GM13976 (cell line): ENCODE measurements around the gene BABAM2.

Experiments
- DNase-seq: peaks from one replicate; pipeline ENCODE4 v3.0.0; 2012; ENCODE audit warnings: low spot score
- in situ Hi-C: fragments of 300-500 bp; cut with MboI; formaldehyde crosslinking; loops from one replicate; pipeline ENCODE4 v1.12.0; 2022; ENCODE audit warnings: low sequenced_read_pairs, mixed read lengths, inconsistent platforms; ENCODE audit not compliant: unreplicated experiment
- TF ChIP-seq, protein P1 (sequence below): IDR thresholded peaks from 2 replicates; pipeline ENCODE4 v1.5.1; 2012; ENCODE audit warnings: borderline replicate concordance, mild to moderate bottlenecking; ENCODE audit not compliant: insufficient read depth; ENCODE audit errors: extremely low read depth, missing control alignments, control extremely low read depth

Gene BABAM2

DNA sequence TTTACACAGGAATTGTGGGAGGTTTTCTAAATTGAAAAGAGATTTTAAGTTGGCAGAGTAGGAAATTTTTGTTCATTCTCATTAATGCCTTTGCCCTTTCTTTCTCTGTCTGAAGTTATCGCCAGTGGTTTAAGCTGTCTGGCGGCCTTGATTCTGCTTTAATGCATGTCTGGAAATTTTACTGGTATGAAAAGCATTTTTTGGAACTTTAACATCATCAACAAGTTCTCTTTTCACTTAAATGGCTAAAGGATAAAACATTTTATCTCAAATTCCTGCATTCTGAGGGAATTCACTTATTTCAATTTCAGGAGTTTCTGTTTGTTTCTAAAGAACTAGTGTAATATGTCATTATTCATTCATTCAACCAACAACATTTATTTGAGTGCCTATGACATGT lies 268.3 kb downstream of the BABAM2 start:
- in situ Hi-C loops: no loop called here
- TF ChIP-seq, protein P1, sequence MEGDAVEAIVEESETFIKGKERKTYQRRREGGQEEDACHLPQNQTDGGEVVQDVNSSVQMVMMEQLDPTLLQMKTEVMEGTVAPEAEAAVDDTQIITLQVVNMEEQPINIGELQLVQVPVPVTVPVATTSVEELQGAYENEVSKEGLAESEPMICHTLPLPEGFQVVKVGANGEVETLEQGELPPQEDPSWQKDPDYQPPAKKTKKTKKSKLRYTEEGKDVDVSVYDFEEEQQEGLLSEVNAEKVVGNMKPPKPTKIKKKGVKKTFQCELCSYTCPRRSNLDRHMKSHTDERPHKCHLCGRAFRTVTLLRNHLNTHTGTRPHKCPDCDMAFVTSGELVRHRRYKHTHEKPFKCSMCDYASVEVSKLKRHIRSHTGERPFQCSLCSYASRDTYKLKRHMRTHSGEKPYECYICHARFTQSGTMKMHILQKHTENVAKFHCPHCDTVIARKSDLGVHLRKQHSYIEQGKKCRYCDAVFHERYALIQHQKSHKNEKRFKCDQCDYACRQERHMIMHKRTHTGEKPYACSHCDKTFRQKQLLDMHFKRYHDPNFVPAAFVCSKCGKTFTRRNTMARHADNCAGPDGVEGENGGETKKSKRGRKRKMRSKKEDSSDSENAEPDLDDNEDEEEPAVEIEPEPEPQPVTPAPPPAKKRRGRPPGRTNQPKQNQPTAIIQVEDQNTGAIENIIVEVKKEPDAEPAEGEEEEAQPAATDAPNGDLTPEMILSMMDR: no peak
- no peak for DNase-seq

DNA sequence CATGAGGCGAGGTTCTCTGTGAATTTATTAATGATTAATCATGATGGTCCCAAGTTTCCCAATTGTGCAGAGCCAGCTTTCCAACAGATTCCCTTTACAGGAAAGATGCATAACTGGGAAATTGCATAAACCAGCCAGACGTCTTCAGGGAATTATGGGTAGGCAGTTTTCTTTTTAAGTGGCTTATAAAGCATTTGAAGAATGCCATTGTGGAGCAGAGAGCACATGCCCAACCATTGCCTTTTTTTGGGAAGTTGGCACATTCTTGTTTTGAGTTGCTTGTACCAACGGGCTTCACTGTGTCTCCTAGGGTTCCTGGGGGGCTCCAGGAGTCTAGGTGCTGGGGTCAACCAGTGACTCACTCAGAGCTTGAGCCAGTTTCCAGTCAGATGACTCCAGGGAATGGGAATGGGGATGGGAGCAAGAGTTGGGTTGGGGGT lies 270.5 kb downstream of the BABAM2 start:
- no peak for DNase-seq
- TF ChIP-seq, protein P1: no peak
- in situ Hi-C loops: no loop called here

DNA sequence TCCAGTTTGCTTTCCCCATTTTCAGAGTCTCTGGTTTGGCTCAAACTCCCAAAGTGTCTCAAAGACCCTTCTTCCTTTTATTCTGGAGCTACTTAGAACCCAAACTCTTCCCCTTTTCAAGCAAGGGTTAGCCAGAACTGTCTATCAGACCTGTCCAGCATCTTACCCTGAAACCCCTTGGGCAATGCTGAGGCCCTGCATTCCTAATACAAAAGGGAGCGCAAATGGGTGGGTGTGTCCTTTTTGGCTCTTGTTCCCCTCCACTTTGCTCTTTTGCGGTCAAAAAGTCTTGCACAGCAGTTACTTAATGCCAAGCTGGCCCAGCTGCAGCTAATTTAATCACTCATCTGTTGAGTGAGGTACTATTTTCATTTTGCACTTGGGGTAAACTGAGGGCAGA lies 270.9 kb downstream of the BABAM2 start:
- in situ Hi-C loops: no loop called here

DNA sequence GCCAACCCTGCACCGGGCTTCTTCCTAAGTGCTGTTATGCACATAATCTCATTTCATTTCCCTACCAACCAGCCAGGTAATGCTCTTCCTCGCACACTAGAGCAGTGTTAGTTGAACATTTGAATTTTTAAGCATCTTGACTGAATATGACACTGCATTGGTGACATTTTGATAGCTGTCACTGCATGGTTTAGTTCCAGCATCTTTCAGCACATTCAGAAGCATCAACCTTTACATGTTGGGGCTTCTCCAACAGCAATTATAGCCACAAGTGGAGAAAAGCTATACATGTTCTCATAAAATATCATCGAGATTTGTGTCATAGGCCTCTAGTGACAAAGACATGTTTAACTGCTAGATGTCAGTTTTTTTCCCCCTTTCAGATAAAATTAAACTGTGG lies 272.0 kb downstream of the BABAM2 start:
- in situ Hi-C loops: no loop called here
- TF ChIP-seq, protein P1: no peak
- no peak for DNase-seq

More for the DNA sequence above, 270.9 kb downstream of the BABAM2 start:
- no peak for DNase-seq
- TF ChIP-seq, protein P1: no peak

DNA sequence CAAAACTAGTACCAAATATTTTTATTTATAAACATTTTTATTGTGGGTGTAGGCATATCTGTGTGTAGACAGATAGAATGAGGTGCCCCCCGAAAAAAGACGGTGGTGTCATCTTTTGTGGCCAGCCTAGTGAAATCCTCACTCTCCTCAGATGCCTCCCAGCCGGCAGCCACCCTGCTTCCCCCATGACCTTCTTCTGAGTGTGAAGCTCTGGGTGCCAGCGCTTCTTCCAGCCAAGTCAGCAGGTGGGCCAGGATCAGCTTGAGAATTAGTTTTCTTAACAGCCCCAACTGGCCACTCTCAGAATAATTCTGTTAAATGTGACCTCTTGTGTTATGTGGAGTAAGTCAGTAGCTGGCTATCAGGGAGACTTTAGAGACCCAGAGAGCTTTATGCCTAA lies 272.5 kb downstream of the BABAM2 start:
- in situ Hi-C loops: no loop called here
- no peak for DNase-seq
- TF ChIP-seq, protein P1: no peak

DNA sequence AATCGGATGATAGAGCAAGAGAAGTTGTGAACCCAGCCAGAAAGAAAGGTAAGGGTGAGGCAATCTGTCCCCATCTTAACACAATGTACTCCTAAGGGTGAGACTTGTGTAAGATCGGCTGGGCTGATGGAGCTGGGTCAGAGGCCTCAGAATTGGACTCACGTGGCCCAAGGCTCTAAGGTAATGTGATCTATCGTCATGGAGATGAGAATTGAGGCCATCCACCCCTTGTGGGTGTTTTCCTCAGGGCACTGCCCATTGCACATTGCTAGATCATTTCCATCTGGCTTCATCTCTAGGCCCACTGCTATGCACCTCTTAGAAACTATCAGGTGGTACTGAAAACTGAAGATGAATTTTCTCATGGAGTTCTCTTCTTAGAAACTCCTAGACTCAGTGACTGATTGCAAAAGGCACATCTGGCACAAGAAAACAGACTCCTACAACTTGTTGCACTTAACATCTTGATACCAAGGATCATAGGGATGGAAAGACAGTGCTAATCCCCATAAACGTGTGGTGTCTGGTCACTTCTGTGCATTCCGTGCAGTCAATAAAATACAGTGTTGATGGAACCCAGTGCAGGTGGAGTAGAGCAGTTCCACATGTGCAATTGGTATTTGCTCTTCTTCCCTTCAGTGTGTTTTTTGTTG lies 273.2 kb downstream of the BABAM2 start:
- in situ Hi-C loops: no loop called here
- DNase-seq: no peak
- TF ChIP-seq, protein P1: no peak

DNA sequence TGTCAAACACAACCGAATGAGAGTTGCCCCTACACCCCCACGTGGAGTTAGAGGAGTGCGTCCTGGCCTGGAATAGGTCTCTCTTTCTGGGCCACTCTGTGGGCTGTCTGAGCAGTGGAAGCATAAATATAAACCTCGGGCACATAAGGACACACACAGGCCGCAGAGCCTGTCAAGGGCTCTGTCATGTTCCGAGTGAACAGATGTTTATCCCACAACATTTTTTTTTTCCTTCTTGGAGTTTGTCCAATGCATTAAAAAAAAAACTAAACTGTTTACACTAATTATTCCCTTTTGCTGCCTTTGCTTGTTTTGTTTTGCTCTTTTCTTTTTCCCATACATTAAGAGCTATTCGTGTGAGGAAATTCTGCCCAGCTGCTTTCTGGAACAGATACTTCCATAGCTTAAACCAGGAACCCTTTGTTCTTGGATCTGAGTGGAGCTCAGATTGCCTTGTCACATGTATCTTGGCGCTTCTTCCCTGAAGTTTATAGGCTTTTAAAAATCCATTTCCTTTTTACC lies 273.8 kb downstream of the BABAM2 start:
- in situ Hi-C loops: no loop called here
- TF ChIP-seq, protein P1: no peak
- DNase-seq: no peak
